NCI-H2107 treated with DMSO at 0.1 percent for 48 hours (cell line): ENCODE data around the gene VPS4A.
"Not testable (repeated sequence)": the region's sequence is repeated elsewhere in the genome, so short reads cannot be mapped to it uniquely, and the experiment has no call there.

Source experiments
- DNase-seq: peaks from one replicate; lab custom pipeline; 2025; ENCODE audit not compliant: unreplicated experiment; lab: John Stamatoyannopoulos, UW

The VPS4A gene

DNA sequence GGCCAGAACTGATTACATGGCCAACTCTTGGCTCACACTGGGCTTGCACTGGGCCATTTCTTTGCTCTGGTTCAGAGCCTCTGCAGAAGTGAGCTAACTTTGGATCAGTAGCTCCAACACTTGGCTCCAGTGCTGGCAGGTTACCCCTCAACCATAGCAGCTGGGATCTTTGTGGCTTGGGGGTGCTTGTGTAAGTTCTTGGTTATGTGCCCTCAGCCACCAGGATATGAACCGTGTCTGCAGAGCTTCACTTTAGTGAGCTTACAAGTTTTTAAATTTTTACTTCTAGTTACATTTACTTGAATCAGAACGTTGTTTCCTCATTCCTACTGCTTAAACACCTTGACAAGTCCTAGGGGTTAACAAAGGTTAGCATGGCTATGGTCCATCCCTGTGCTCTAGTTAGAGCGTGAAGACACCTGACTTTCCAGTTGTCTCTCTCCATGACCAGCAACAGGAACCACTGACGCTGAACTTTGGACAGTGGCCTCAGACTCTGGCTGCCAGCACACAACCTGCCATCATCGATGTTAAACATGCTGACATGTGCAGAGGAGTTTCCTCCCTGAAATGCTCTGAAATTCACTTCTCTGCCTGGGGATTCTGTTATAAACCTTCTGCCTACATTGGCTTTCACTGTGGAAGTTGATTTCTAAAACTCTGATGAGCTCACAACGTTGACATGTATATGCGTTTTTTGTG lies 15.2 kb downstream of the VPS4A start:
- DNase-seq: no peak

DNA sequence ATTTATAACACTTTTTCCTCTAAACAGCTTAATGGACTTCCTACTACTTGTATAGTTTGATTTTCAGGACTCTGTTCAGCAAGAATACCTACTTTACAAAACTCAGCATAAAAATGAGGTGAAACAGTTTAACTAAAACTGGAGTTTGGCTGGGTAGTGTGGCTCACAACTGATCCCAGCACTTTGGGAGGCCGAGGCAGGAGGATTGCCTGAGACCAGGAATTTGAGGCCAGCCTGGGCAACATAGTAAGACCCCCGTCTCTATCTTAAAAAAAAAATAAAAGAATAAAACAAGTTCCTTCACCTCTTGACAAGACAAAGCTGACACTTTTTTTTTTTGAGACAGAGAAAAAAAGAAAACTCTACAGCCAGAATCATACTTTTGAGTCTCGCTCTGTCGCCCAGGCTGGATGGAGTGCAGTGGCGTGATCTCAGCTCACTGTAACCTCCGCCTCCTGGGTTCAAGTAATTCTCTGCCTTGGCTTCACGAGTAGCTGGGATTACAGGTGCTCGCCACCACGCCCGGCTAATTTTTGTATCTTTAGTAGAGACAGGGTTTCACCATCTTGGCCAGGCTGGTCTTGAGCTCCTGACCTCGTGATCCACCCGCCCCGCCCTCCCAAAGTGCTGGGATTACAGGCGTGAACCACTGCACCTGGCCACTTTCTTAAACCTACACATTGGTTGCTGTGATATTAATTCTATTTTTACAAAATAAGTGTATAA lies 16.6 kb downstream of the VPS4A start:
- no peak for DNase-seq

DNA sequence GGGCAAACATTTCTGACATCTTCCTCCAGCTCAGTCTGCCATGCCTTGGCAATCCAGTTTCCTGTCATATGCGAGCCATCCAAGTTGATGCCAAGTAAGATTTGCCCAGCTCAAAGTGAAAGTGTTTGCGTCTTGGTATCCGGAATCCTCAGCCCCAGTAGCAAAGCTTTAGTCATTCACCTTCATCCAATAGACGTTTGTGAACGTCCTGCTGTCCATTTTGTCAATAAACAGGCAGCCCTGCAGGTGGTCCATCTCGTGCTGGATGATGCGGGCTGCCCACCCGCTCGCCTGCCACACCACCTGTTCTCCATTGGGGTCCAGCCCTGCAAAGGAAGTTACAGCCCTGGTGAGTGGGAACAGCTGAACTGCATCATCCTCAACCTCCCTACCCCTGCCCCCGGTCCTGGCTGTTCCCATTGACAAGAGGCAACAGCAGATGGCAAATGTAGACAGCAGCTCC lies 17.7 kb downstream of the VPS4A start:
- no peak for DNase-seq

DNA sequence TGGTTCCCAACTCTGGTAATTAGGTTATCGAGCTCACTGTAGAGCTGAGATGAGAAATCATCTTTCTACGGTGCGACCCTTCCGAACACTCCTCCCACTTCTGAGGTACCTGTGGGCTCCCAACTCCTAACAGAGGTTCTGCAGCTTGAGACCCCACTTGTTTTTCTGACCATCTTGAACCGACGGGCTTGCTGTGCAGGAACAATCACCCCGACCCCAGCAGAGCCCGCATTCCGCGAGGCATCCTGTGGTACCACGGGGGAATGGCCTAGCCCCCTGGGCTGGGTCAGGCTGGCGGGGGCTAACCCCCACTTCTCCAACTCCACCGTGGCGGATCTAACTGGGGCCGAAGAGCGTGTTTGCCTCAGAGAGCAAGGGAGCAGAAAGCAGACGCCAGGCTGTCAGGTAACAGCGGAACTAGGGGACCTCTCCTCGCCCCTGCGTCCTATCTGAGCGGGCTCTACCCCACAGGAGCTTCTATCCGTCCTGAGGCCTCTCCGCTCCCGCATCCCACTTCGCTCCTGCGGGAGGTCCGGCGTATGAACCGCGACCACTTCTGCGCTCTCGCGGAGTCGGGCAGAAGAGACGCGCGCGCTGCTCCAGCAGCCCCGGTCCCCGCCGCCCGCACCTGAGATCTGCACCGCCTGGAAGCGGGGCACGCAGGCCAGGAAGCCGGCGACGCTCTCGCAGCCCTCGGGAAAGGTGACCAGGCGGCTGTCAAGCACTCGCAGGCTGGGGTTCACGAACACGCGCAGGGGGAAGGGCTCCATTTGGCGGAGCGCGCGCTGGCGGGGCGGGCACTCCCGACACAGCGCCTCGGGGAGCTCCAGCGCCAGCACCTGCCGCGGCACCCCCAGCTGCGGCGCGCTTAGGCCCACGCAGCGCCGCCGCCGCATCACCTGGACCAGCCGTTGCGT lies 18.5 kb downstream of the VPS4A start:
- no peak for DNase-seq

DNA sequence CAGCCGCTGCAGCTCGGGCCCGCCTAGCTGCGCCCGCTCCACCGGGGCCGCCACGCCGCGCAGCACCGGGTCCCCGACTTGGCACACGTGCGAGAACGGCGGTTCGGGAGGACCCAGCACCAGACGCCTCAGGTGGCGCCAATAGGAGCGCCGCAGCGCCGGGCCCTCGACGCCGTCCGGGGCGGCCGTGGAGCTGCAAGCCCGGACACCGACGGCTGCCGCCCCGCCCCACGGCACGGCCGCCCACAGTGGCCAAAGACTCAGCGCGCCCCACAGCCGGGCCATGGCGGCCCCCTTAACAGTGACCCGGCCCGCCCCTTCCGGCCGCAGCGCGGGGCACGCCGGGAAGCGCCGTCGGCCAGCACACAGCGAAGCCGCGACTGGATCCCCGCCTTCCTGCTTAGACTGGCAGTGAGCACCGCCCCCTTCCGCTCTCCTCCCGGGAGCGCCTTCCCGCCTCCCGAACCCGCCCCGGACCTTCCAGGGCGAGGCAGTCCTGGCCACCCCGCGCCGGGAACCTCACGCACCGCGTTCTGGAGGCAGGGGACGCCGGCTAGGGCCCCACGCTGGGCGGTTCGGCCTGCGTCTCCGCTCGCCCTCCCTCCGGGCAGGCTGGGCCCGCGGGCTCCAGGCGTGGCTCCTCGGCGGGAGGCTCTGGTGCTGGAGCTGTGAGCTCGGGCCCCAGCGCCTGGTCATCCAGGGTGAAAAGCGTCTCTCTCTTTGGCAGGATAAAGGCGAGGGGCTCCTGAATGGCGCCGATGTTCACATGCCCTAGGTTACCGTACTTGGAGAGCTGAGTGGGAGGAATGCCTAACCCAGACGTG lies 19.3 kb downstream of the VPS4A start, which contains the start of gene PDF:
PDF (minus strand) TSS at position 303 of the 824 bp plus-strand sequence; CDS start at position 285, 18 bp downstream.
- peak; percentile 86 for DNase-seq

DNA sequence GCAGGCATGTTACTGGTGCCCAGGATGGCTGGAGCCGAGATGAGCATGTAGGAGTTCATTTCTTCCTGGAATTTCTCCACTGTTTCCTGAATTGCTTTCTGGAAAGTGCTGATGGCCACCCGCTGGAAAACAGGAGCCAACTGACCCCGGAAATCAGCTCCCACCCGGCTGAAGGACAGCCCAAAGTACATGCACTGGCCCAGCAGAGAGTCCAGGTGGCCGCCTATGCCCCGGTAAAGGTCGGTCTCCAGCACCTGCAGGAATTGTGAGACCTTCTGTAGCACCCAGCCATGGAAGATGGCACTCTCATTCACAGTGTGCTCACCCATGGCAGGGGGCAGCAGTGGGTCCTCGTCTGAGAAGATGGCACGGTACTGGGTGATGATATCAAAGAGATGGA lies 23.5 kb downstream of the VPS4A start:
- DNase-seq: no peak

DNA sequence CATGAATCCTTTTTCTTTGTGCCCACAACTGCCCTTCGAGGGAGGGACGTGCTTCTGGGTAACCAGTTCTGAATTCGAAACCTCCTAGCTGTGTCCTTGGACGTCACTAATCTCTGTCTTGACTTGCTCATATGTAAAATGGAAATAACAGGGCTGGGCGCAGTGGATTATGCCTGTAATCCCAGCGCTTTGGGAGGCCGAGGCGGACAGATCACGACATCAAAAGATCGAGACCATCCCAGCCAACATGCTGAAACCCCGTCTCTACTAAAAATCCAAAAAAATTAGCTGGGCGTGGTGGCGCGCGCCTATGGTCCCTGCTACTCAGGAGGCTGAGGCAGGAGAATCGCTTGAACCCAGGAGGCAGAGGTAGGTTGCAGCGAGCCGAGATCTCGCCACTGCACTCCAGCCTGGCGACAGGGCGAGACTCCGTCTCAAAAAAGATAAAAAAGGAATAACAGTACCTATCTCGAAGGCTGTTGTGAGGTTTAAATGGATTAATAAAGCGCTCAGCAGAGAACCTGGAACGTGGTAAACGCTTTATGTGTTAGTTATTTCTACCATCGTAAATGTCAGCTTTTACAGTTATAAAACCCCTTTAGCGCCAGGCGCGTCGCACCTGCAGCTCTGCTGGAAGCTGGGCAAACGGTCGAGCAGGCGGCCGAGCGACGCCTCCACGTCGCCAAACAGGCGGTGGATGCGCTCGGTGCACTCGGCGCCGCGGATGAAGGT lies 27.6 kb downstream of the VPS4A start:
- DNase-seq: no peak

DNA sequence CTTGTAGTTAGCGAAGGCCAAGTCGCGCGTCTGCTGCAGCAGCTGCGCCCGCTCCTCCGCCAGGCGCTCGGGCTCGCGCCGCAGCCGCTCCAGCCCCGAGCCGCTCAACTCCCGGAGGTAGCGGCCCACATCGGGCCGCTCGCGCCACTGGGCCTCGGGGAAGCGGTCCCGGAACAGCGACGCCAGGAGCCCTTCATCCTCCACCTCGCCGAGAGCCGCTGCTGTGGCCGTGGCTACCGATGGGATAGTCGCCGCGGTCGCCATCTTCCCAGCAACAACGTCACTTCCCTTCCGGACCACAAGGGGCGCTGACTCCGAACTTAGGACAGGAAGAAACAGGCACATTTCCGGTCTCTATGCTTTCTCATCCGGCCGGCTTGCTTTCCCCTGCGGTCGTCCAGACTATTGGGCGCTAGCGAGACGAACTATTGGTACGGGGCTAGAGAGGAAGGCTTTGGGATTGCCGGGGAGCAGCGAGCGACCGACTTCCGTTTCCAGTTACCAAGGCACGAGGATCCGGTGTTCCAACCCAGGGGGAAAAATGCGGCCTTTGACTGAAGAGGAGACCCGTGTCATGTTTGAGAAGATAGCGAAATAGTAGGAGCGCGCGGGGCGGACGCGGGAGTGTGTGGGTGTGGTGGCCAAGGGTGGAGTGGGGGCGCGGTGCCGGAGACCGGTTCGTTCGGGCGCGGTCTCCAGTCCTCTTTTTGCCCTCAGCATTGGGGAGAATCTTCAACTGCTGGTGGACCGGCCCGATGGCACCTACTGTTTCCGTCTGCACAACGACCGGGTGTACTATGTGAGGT lies 28.3 kb downstream of the VPS4A start, which contains the start of the genes COG8 and NIP7:
COG8 (minus strand) TSS at position 276 of the 806 bp plus-strand sequence; CDS start at position 264, 12 bp downstream.
NIP7 (plus strand) TSS at position 484 of the 806 bp plus-strand sequence; CDS start at position 542, 58 bp downstream.
- peak; percentile 99 for DNase-seq

DNA sequence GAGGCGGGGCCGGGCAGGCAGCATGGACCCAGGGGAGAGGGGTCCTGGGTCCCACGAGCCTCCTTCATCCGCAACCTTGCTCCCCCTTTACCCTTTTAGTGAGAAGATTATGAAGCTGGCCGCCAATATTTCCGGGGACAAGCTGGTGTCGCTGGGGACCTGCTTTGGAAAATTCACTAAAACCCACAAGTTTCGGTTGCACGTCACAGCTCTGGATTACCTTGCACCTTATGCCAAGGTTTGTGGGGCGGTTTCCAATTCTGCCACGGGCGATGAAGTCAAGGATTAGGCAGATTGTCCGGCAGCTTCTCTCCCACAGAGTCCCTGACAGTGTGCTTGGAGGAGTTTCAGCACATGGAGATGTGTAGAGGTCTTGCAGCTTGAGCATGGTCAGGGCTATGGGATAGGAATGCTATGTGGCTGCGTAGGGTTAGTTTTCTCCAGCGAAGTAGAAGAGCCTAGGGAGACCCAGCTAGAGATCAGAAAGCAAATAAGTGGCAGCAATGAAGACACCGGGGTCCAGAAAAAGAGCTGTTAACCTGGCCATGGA lies 29.0 kb downstream of the VPS4A start:
- DNase-seq: no peak

DNA sequence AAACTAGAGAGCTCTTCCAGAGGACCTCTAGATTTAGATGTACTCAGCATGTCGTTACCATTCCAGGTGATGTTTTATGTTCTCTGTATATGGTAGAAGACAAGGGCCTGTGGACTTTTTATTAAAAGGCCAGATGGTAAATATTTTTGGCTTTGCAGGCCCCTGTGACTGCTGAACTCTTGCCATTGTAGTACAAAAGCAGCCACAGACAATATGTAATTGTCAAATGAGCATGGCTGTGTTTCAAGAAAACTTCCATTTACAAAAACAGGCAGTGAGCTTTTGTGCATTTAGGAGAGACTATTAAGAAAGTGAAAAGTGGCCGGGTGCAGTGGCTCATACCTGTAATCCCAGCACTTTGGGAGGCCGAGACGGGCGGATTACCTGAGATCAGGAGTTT lies 33.0 kb downstream of the VPS4A start:
- no peak for DNase-seq

DNA sequence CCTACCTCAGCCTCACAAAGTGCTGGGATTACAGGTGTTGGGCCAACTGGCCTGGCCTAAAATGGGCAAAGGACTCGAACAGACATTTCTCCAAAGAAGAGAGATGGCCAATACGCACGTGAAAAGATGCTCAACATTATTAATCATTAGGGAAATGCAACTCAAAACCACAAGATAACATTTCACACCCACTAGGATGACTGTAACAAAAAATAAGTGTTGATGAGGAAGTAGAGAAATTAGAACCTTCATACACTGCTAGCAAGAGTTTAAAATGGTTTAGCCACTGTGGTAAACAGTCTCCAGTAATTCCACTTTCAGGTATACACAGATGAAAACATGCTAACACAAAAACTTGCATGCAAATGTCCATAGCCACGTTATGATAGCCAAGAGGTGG lies 34.8 kb downstream of the VPS4A start:
- no peak for DNase-seq

DNA sequence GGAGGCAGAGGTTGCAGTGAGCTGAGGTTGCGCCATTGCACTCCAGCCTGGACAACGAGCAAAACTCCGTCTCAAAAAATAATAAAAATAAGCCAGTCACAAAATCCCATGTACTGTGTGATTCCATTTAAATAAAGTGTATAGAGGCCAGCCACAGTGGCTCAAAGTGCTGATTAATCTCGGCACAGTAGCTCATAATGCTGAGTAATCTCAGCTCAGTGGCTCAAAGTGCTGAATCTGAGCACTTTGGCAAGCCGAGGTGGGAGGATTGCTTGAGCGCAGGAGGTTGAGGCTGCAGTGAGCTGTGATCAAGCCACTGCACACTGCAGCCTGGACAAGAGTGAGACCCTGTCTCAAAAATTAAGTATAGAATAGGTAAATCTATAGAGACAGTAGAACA lies 35.5 kb downstream of the VPS4A start:
- no peak for DNase-seq

DNA sequence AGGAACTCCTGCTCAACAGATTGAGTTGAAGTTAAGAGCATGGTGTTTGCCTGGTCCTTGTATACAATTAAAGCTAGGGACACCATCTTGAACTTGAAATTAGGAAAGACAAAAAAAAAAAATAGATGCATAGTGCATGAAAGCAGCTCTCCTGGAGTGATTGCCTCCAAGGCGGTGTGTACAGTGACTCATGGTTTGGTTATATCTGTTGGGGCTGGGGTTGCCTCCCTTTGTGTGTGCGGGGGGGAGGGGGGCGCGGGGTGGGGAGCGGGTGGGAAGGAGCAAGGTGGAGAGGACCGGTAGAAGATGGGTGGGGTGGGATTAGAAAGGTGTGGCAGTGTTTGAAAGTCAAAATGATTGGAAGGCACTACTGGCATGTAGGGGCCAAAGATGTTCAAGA lies 37.1 kb downstream of the VPS4A start:
- no peak for DNase-seq

DNA sequence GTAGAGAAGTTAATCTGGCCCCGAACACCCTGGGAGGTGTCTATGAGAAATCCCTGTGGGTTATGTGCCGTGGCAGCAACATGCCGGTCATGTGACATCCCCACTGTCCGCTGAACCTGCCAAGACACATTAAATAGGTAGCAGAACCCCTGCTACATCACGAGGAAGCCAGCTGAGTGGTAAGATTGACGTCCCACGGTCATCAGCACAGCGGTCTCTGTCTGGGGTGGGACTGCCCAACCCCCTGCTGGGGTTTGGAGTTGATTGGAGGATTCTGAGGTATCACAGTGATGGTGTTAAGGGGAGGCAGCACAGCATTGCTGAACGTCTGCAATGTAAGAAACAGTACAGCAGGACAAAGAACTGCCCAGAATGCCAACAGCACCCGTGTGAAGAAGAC lies 38.4 kb downstream of the VPS4A start:
- DNase-seq: no peak

DNA sequence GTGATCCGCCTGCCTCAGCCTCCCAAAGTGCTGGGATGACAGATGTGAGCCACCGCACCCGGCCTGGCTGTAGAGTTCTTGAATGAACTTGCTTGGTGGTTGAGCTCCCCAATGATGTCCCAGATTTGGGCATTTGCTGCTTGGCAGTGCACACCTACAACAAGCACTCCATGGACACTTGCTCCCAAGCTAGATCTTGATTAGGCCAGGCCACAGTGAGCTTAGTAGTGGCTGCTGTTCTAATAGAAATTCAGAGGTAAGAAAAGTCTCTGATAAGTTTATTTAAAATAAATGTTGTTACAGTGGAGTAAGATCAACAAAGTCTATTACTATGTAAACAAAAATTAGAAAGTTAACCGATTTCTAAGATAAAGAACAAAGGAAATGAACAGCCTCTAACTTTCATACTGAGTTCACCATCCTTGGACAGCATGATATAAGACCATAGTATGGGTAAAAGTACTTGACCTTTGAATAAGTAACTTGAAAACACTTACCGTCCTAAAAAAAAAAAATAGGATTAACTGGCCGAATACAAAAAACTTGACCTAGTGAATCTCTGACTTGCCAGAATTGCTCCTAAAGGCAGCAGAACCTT lies 39.5 kb downstream of the VPS4A start:
- DNase-seq: no peak

DNA sequence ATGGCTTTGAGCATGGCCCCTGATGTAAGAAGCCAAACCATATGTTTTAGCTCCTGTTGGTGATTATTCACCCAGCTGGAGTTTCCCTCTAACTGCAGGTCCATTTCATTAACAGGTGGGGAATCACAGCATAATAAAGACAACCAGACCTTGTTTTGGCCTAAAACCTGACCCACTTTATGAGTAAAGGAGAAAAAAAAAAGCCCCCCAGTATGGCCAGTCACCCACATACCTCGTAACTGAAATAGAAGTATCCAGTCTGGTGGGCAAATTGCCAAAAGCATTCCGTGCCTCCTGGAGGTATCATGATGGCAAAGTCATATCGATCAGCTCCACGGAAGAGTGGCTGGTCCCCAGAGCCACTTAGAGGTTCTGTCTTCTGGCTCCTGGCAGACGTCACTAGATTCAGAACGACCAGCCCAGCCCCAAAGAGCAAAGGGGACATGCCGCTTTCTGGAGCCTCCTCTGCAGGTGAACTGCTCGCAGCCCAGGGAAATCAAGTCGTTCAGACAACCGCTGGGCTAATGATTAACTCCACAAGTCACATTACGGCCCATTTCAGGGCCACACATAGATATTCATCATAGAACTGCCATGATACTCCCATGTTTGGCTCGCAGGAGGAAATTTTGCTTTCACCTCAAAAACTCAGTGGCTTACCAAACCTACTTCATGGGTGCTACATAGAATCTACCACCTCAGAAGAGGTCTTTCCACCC lies 40.3 kb downstream of the VPS4A start, which contains the start of gene TMED6:
TMED6 (minus strand) TSS at position 478 of the 719 bp plus-strand sequence; CDS start at position 445, 33 bp downstream.
- DNase-seq: no peak

DNA sequence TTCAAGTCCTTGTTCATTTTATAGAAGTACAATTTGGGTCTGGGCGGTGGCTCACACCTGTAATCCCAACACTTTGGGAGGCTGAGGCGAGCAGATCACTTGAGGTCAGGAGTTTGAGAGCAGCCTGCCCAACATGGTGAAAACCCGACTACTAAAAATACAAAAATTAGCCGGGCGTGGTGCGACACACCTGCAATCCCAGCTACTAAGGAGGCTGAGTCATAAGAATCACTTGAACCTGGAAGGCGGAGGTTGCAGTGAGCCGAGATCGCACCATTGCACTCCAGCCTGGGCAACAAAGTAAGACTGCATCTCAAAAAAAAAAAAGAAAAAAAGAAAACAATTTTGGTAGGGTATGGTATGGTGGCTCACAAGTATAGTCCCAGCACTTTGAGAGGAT lies 48.9 kb downstream of the VPS4A start:
- not testable (repeated sequence) for DNase-seq
